Activated naive CD8-positive, alpha-beta T cell treated with anti-CD3 and anti-CD28 coated beads, Interleukin-2, amount 50 U/mL, for 16 hours (primary cell): Measurements from ENCODE around the gene FAM81B.
"Not testable (repeated sequence)": the region's sequence is repeated elsewhere in the genome, so short reads cannot be mapped to it uniquely, and the experiment has no call there.

Experiments used
- DNase-seq: peaks from one replicate; pipeline ENCODE4 v3.0.0-alpha.2; 2020; ENCODE audit warnings: low read depth, low spot score

Gene FAM81B, protein sequence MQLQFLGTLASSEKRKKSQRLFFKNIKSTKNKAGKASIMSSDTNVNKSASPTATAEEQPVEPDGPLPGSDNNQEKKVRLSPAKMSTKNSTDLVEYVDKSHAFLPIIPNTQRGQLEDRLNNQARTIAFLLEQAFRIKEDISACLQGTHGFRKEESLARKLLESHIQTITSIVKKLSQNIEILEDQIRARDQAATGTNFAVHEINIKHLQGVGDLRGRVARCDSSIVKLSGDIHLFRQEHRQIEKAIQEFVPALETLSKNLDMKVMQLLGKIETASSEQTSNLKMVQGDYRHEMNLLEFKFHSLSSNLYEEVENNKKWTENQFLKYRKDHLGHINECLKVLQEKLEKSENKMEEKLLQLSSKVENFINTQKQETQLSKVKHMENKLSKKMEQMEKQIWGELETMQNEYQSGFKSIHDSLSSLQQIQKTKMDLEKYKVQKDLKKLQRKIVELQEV

DNA sequence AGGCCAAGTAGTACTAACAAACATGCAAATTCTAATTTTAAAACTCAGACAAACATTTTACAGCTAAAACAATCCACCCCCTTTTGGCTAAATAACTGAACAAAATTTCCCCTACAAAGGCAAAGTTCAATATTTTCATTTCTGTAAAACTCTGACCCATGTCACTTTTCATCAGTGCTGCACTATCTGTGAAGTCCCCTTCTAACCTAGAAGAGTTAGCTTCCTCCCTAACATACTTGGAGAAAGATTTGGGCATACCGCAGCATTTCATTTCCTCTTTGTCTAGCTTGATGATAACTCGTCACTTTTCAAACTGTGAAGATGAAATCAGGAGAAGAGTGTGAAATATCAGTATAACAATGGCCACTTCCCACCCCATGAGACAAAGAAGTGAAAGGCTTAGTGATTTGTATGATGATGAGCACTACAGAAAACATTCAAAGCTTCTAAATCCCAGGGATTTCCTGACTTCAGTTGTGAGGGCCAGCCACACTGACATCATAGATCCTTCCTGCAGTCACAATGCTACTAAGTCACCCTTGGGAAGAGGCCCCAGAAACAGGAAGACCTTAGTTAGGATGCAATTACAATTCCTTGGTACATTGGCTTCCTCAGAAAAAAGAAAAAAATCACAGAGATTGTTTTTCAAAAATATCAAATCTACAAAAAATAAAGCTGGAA lies at the start of gene FAM81B:
FAM81B (plus strand) TSS at position 555 of the 681 bp plus-strand sequence; CDS start at position 579, 24 bp downstream.
- DNase-seq: no peak

DNA sequence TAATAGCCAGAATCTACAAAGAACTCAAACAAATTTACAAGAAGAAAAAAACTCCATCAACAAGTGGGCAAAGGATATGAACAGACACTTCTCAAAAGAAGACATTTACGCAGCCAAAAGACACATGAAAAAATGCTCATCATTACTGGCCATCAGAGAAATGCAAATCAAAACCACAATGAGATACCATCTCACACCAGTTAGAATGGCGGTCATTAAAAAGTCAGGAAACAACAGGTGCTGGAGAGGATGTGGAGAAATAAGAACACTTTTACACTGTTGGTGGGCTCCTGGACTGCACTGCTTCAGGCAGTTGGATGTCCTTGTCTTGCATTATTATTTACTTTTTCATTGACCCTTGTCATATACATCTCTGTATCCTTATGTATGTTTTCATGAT lies 49.7 kb upstream of the FAM81B start:
- not testable (repeated sequence) for DNase-seq

DNA sequence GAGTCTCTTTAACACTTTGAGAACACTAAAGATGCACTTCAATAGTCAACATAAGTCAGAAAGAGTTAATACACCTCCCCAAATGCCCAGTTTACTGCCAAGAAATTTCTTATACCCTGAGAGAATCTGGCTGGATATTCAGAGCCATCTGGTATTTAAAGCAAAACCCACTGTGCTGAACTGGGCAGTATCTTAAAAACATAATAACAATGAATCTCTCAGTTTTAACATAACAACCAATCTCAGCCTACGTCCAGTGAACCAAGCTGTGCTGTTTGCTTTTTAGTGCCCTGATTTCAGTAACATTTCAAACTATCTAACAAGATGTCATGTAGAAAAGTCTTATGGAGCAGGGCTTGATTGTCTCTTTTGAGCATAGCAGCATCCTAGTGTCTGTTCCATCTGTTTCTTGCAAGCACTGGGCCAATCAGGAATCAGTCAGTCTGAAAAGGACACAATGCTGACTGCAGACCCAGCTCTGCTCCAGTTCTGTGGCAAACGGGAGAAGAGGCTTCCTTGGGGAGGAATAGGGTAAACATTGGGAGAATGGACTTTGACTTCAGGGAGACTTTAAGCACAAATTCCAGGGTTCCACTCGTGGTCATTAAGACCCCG lies 43.6 kb upstream of the FAM81B start:
- no peak for DNase-seq

DNA sequence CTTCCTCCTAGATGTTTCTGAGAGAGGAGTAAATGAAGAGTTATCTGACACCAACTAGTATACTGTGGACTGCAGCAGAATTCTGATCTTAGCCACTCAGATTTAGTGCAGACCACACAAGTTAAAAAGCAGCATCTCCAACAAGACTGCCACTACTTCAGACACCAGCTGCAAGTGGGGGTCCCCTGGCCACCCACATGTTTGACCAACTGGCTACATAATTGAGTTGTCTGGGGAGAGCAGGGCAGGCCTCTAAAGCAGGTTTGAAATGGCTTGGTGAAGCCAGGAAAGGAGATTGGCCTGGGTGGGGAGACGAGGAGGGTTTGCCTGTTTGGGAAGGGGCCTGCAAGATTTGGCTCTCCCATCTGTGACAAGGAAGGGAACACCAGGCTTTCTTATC lies 40.5 kb upstream of the FAM81B start:
- no peak for DNase-seq

DNA sequence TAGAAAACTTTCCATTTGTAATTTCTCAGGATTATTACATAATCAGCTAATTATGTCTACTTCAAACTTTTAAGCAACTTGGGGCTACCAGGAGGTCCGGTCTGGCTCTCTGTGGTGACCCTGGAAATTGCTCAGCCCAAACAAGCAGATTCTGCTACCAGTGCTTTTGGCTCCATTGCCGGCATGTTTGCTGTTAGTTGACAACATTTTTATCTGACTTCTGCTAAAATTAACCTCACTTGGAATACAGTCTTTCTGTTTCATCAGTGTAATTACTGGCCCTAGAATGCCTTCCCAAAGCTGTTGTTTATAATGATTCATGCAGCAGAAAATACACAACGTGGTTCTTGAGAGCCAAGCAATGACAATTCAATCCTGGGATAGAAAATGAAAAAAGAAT lies 38.5 kb upstream of the FAM81B start:
- DNase-seq: no peak

DNA sequence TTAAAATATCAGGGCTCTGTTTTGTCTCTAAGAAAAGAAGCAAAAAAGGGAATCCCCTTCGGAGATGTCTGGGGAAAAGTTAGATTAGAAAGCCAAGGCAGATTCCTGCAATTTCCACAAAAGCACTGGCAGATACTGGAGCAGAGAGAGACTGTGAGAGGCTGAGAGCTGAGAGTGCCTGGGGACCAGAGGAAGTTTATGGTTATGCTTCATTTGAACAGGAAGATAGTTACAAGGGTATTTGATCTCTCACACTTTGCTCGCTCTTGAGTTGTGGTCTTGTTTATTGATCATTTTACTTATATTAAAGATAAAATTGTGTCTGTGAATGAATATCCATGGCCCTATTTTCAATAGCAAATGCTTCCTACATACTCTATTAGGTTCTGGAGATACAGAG lies 32.8 kb upstream of the FAM81B start:
- no peak for DNase-seq

DNA sequence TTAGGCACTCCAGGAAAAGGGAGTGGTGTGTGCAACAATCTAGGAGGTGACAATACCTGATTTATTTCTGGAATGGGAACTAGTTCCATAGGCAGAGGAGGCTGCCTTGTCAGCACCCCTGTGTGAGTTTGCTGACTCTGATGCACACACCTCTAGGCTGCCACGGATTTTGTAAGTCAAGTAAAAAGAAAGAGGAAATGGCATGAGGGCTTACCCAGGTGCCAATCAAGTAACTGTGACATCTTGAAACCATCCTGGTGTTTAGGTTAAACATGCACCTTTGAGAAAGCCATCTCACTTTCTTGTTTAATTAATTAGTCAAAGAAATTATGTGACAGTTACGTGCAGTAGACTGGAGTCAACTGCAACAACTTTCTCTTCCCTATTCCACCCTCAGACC lies 32.3 kb upstream of the FAM81B start:
- DNase-seq: no peak

DNA sequence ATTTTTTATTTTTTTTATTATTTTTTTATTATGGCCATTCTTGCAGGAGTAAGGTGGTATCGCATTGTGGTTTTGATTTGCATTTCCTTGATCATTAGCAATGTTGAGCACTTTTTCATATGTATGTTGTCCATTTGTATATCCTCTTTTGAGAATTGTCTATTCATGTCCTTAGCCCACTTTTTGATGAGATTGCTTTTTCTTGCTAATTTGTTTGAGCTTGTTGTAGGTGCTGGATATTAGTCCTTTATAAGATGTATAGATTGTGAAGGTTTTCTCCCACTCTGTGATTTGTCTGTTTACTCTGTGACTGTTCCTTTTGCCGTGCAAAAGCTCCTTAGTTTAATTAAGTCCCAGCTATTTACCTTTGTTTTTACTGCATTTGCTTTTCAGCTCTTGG lies 30.5 kb upstream of the FAM81B start:
- DNase-seq: not testable (repeated sequence)

DNA sequence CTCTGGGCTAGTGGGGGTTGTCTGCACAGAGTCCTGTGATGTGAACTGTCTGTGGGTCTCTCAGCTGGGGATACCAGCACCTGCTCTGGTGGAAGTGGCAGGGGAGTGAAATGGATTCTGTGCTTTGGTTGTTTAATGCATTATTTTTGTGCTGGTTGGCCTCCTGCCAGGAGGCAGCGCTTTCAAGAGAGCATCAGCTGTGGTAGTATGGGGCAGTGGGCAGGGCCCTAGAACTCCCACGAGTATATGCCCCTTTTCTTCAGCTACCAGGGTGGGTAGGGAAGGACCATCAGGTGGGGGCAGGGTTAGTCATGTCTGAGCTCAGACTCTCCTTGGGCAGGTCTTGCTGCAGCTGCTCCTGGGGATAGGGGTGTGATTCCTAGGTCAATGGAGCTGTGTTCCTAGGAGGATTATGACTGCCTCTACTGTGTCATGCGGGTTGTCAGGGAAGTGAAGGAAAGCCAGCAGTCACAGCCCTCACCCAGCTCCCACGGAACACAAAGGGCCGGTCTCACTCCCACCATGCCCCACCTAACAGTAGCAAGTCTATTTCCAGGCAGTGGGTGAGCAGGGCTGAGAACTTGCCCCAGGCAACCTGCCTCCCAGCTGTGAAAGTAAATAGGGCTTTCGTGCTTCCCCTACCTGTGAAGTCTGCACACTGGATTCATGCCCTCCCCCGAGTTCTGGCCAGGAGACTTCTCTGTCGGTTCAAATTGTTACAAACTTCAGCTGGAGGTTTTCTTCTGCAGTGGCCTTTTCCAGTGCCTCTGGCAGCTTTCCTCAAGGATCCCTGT lies 25.7 kb upstream of the FAM81B start:
- DNase-seq: no peak

DNA sequence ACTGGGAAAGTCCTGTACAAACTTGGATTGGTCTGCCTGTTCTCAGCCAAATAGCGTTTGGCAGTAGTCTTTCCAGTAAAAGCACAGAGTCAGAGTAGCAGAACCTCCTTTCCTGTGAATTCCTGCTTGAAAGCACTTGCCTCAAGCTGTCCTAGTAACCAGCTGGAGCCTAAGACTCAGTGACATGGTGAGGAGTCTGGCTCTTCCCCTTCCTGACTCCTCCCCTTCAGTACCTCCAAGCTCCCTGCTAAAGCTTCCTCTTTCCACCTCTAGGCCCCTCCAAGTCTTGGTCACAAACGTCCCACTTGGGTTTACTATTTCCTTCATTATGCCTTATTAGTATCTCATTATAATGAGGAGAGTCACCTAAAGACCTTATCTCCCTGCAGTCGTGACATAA lies 21.4 kb upstream of the FAM81B start:
- no peak for DNase-seq

DNA sequence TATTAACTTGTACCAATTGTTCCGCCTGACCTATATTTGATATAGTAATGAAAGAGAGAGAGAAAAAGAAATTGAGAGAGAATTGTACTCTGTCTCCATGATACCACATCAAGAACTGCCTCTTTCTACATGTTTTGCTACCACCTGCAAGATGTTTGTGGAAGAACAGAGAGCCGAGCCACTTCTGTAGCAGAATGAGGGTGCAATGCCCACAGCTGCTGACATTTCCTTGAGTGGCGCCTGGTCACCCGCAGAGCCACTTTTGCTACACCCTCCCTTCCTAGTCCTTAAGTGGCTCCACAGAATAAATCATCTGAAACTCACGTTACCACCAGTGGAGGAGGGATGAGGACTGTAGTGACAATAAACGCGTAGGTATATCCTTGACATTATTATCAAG lies 17.1 kb upstream of the FAM81B start:
- DNase-seq: no peak

DNA sequence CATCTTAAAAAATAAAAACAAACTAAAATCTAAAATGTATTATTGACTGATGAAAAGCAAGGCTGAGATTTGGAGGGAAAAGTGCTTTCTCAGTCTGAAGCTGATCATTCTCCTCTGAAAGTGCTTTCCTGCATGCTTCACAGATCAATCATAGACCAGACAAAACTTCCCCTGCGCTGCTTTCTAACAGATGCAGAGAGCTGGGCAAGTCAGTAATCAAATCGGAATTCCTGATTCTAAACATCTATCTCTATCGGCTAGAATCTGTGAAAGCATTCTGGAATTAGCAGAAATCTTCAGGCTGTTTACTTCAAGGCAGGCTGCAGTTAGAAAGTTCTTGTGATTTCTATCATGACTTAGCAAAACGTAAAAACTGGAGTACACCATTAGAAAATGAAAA lies 15.6 kb upstream of the FAM81B start:
- DNase-seq: no peak

DNA sequence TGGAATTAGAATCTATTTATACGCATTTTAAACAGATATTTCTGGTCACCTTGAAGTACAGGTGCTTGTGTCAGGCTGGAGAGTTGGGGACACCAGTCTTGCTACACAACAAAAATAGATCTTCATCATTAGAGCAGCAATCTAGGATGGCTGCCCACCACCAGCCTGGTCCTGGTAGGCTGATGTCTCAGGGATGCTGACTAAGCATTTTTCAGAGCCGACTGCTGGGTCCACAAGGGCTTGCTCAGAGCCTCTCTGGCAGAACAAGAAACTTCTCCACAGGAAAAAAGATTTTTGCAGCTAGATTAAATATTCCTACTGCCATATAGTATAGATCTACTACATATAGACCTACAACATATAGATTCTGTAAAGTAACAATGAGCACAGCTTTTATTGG lies 12.0 kb upstream of the FAM81B start:
- no peak for DNase-seq

DNA sequence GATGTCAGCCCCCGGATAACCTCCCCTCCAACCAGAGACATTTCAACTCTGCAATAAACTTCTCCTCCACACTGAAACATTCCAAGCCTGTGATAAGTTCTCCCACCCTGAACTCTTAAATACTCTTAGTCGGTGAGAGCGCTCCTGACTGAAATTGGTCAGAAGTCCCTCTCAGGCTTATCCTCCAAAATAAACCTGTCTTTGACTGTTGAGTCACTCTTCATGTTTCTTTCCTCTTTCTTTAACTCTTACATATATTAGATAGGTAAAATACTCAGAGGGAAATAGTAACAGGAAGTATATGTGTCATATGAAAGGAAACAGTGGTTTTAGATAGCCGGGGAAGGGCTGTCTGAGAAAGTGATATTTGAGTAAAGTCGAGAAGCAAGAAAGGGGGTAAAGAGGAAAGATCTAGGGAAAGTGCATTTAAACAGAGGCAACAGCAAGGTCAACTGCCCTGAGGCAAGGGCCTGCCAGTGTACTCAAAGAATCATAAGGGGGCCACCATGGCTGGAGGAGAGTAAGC lies 11.0 kb upstream of the FAM81B start:
- DNase-seq: no peak

DNA sequence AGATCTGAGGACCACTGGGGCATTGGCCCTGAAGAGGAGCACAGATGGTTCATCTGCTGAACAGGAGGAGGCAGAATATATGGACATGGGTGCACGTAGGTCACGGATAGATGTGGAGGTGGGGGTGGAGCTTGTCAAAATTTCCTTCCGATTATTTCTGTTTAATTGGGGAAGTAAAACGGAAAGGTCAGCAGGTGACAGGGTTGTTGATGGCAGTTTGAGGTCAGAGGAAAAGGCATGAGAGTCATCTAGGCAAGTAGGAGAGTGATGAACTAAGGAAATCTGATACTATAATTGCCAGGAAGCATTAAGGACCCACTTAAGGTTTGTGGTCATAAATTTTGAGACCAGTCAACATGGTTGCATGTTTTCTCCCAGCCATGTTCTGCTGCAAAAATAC lies 8.4 kb upstream of the FAM81B start:
- no peak for DNase-seq

DNA sequence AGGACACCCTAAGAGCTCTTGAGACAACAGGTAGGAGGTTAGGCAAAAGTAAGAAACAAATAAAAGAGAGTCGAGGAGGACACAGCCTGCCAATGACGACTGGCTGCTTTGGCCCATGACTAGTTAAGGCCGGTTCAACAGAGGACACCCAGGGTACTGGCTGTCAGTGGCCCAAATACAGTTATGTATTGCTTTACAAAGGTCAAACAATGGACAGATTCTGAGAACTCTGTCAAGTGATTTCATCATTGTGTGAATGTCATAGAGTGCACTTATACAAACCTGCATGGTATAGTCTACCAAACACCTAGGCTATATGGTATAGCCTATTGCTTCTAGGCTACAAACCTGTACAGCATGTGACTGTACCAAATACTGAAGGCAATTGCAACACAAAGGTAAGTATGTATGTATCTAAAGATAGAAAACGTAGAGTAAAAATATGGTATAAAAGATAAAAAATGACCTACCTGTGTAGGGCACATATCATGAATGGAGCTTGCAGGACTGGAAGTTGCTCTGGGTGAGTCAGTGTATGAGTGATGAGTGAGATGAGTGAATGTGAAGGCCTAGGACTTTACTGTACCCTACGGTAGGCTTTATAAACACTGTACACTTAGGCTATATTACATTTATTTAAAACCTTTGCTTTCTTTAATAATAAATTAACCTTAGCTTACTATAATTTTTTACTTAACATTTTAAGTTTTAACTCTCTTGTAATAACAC lies 6.5 kb upstream of the FAM81B start:
- DNase-seq: no peak

DNA sequence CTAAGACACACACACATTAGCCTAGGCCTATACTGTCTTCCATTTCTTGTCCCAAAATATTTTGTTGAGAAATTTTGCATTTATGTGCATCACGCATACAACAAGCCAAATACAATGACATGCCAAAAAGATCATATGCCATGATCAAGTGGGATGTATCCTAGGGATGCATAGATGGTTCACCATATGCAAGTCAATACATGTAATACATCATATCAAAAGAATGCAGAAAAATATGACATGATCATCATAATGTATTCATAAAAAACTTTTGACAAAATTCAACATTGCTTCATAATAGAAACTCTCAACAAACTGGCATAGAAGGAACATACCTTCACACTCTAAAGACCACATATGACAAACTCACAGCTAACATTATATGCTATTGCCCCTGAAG lies 5.8 kb upstream of the FAM81B start:
- no peak for DNase-seq

DNA sequence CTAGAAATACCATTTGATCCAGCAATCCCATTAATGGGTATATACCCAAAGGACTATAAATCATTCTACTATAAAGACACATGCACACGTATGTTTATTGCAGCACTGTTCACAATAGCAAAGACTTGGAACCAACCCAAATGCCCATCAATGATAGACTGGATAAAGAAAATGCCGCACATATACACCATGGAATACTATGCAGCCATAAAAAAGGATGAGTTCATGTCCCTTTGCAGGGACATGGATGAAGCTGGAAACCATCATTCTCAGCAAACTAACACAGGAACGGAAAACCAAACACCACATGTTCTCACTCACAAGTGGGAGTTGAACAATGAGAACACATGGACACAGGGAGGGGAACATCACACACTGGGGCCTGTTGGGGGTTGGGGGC lies 799 bp downstream of the FAM81B start:
- DNase-seq: not testable (repeated sequence)

DNA sequence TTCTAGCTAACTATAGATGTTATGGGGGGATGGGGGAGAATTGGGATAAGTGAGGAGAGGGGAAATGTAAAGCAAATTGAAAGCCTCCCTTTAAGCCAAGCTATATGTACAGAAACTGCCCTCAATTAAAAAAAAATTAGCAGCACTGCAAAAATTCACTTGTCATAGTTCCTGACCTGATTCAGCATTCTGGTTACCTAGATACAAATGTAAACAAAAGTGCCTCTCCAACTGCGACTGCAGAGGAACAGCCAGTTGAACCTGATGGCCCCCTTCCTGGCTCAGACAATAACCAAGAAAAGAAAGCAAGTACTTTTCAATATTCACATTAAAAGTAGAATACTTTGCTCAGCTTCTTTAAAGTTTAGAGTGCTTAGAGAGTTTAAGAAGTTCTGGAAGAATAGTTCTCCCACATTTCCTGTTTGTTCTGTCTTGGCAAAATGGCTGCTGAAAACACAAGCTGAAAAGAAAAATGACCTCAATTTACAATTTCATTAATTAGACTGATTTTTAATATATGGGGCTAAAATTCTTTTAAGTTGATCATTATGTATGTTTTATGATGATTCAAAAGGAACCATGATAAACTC lies 1.5 kb downstream of the FAM81B start:
- no peak for DNase-seq

DNA sequence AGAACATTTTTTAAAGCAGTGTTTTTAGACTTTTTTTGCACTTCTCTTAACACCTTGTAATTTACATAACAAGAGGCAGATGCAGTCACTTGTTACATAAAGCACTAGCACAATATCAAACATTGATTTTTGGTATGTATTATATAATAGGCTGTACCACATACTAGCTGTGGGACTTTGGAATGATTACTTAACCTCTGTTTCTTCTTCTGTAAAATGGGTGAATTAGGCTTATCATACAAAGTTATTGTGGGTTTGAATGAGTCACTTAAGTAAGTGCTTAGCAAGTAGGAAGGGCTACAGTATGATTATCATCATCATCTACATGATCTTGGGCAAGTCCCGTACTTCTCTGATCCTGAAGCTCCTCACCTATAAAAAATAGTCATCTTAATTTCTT lies 2.1 kb downstream of the FAM81B start:
- DNase-seq: no peak

DNA sequence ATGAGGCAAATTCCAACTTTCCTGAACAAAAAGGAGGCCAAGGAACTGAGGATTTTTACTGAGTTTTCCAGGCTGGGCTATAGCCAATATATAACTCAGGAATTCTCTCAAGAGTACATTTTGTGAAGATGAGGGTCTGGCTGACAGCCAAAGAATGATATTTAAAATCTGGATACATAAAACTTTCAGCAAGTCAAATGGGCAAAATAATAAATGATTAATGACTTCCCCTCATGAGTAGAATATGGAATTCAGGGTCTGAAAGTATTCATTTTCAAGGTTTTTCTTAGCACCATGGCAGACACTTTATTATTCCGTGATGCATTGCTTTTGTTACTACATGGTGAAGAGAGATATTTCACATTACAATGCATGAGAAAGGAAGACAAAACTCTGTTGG lies 7.8 kb downstream of the FAM81B start:
- no peak for DNase-seq
